Activated T-cell treated with anti-CD3 and anti-CD28 coated beads for 24 hours (primary cell): ENCODE measurements around the gene S100A6.

Experiments
- DNase-seq: peaks from one replicate; pipeline ENCODE4 v3.0.0-alpha.2; 2020; ENCODE audit warnings: low read depth

The S100A6 gene

DNA sequence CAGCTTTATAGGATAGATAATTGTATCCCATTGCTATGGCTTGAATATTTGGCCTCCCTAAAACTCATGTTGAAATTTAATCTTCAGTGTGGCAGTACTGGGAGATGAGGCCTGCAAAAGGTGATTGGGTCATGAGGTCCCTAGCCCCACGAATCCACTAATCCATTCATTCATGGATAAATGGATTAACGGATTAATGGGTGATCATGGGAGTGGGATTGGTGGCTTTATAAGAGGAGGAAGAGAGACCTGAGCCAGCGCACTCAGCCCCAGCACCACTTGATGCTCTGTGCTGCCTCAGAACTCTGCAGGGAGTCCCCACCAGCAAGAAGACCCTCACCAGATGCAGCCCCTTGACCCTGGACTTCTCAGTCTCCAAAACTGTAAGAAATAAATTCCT, 32.0 kb downstream of the S100A6 start:
- no peak for DNase-seq

DNA sequence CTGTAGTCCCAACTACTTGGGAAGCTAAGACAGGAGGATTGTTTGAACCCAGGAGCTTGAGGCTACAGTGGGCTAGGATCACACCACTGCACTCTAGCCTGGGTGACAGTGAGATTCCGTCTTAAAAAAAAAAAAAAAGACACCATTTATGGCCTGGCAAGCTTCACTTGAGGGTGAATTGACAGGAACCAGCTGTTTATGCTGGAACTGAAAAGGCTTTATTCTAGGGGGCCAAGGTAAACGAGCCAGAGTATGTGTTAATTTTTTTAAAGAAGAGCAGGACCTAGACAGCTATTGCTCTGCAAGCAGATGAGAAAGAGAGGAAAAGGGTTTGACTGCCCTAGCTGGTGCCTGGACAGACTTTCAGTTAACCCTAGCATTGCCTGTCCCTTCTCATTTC, 37.0 kb downstream of the S100A6 start:
- no peak for DNase-seq

DNA sequence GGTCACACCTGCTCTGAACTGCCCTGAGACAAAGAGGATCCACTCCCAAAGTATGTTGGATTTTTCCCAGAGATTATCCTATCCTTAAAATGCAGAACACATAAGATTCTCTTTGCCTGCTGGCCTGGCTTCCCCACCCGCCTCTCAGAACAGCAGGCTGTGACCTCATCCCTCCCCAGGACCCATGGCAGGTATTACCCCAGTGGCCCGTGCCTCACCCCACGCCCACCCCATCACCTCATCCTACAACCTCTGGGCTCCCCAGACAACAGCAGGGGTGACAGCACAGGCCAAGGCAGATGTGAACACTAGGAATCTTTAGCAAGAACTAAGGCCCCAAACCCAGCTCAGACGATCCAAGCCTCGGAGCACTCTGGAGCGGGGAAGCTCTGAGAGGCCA, 40.3 kb downstream of the S100A6 start:
- no peak for DNase-seq

DNA sequence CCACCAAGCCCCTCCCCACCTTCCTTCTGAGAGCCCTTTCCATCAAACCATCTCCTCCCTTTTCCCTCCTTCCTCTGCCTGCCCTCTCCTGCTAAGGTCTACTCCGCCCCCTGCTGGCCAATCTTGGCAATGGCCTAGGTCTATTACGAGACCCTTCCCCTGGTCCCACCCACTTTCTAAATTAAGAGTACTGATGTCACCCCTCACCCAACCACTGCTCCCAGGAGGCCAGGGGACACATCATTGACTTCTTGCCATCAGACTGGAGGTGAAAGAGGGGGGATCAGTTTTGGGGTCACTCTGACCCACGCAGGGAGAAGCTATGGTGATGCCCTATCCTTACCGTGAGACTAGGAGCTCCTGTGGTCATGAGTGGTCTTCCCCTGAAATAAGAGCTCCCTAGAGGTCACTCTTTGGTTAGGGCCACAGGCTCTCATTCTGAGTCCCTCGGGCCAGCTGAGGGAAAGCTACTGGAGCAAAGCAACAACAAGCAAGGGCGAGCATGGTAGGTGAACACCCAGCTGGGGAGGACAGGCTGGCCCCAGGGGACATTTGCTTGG, 40.7 kb downstream of the S100A6 start:
- peak; percentile 59 for DNase-seq

DNA sequence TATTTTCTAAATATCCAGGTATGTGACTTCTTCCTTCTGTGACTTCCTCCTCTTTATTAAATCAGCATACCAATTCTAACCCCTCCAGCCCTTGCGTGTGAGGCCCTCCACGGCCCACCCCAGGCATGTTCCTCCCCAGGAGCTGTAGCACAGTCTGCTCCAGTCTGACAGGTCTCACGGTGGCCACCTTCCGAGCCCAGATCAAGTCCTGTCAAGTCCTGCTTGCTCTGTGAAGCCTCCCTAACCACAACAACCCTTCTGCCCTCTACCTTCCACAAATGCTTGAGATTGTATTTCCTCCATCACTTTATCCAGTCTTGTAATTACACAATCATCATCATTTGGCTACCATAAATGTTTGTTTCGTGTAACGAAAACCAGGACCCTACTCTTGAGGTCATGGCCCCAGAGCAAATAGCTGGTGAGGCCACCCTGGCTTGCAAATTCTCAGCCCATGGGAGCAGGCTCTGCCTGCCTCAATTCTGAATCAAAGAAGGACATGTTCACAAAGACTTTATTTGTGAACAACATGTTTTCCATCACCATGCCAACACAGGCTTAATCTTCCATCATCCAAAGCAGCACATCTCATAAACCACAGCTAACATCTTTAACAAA, 42.3 kb downstream of the S100A6 start:
- DNase-seq: no peak

GRCh38 chr1:153490272-153491051, 45.3 kb downstream of the S100A6 start:
- DNase-seq: no peak

- no peak for DNase-seq
Measured at GRCh38 chr1:153488731-153489130, 47.1 kb downstream of the S100A6 start.

DNA sequence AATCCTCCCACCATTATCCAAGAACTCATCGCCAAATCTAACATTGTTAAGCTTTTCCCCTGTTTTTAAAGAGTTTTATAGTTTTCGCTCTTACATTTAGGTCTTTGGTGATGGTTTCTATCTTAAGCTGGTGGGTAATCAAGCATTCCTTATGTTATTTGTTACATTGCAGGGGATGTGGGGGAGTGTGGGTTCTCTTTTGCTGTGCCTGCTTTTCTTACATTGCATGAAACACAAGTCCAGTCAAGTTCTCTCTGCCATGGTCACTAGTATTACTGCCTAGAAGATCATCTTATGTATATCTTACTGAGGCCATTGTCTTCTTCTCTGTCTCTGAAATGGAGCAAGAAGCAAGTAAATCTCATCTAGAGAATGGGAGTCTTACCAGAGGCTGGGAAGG, 48.1 kb downstream of the S100A6 start:
- no peak for DNase-seq

- no peak for DNase-seq
Measured at GRCh38 chr1:153485863-153486262, 49.9 kb downstream of the S100A6 start.
